ENCODE data around the gene APOH.

DNA sequence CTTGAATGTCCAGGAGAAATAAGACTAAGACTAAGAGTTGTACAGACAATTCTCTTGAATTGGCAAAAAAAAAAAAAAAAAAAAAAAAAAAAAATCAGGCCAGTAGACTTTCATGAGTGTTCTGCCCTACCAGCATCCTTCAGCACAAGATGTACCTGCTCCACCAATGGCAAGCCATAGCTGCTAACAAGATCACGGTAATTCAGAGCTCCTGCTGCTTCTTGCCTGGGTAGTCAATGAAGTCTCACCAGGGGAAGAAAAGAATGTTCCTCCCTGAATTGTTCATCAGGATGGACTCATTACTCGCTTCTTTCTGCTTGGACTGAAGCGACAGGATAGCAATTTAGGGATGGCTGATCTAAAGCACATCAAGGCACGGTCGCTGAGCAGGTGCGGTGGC lies 31.1 kb upstream of the APOH start:
- TF ChIP-seq POLR2A (IDR thresholded peaks at IDR 0.05) (no peak), POLR2AphosphoS5 (IDR thresholded peaks at IDR 0.05) (no peak)
- TF ChIP-seq, protein P1, sequence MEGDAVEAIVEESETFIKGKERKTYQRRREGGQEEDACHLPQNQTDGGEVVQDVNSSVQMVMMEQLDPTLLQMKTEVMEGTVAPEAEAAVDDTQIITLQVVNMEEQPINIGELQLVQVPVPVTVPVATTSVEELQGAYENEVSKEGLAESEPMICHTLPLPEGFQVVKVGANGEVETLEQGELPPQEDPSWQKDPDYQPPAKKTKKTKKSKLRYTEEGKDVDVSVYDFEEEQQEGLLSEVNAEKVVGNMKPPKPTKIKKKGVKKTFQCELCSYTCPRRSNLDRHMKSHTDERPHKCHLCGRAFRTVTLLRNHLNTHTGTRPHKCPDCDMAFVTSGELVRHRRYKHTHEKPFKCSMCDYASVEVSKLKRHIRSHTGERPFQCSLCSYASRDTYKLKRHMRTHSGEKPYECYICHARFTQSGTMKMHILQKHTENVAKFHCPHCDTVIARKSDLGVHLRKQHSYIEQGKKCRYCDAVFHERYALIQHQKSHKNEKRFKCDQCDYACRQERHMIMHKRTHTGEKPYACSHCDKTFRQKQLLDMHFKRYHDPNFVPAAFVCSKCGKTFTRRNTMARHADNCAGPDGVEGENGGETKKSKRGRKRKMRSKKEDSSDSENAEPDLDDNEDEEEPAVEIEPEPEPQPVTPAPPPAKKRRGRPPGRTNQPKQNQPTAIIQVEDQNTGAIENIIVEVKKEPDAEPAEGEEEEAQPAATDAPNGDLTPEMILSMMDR (IDR thresholded peaks at IDR 0.05 in 8 of 11, conservative IDR thresholded peaks at IDR 0.05 in 3 of 11): no peak

All from spleen (tissue), 7 donors.